Esophagus squamous epithelium (tissue), 4 donors: ENCODE measurements around the gene PNKD.
"Not testable (repeated sequence)": the region's sequence is repeated elsewhere in the genome, so short reads cannot be mapped to it uniquely, and the experiment has no call there.

Experiments used
- POLR2A ChIP-seq, 4 donors: fragments of 450-650 bp; IDR thresholded peaks; one replicate each; pipeline ENCODE4 v1.6.1; 2017; ENCODE audit warnings: antibody characterized with exemption in 4 of 4, mild to moderate bottlenecking in 4 of 4, moderate library complexity in 3 of 4
- TF ChIP-seq, protein P1 (sequence below), 6 experiments: fragments of 450-650 bp in 4 of 6; fragments of 200-600 bp in 2 of 6; sonication (generic) in 2 of 6; IDR thresholded peaks; one replicate each; pipeline ENCODE4 v1.5.1; 2016 to 2019; ENCODE audit warnings: antibody characterized with exemption in 6 of 6, mild to moderate bottlenecking in 4 of 6, moderate library complexity in 4 of 6

DNA sequence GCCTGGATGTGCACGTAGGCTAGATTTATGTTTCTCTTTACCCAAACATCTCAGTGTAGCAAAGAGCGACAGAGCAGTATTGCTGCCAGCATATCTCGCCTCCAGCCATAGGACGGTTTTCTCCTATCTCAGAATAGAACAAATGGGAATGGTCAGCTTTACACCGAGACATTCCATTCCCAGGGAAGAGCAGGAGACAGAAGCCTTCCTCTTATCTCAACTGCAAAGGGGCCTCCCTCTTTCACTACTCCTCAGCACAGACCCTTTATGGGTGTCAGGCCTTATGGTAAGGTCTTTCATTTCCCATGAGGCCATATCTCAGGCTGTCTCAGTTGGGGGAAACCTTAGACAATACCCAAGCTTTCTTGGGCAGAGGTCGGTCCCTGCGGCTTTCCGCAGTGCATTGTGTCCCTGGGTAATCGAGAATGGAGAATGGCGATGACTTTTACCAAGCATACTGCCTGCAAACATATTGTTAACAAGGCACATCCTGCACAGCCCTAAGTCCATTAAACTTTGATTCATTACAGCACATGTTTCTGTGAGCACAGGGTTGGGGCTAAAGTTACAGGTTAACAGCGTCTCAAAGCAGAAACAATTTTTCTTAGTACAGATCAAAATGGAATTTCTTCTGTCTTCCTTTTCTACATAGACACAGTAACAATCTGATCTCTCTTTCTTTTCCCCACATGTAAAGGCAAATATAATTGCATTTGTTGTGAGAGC is 41.4 kb downstream of the PNKD start:
- TF ChIP-seq, protein P1, sequence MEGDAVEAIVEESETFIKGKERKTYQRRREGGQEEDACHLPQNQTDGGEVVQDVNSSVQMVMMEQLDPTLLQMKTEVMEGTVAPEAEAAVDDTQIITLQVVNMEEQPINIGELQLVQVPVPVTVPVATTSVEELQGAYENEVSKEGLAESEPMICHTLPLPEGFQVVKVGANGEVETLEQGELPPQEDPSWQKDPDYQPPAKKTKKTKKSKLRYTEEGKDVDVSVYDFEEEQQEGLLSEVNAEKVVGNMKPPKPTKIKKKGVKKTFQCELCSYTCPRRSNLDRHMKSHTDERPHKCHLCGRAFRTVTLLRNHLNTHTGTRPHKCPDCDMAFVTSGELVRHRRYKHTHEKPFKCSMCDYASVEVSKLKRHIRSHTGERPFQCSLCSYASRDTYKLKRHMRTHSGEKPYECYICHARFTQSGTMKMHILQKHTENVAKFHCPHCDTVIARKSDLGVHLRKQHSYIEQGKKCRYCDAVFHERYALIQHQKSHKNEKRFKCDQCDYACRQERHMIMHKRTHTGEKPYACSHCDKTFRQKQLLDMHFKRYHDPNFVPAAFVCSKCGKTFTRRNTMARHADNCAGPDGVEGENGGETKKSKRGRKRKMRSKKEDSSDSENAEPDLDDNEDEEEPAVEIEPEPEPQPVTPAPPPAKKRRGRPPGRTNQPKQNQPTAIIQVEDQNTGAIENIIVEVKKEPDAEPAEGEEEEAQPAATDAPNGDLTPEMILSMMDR (IDR thresholded peaks at IDR 0.05) = not testable (repeated sequence)
- not testable (repeated sequence) for TF ChIP-seq POLR2A (IDR thresholded peaks at IDR 0.05)
